ENCODE measurements around the gene CUBN. TPM values are rescaled to one million over a fixed set of nuclear protein-coding genes. Genes with fewer than 3 reads are reported as not detected.

The CUBN gene
- total and polyA plus RNA-seq, 3 experiments from 2014 or later = 0.73 to 0.92 (median 0.83) TPM

DNA sequence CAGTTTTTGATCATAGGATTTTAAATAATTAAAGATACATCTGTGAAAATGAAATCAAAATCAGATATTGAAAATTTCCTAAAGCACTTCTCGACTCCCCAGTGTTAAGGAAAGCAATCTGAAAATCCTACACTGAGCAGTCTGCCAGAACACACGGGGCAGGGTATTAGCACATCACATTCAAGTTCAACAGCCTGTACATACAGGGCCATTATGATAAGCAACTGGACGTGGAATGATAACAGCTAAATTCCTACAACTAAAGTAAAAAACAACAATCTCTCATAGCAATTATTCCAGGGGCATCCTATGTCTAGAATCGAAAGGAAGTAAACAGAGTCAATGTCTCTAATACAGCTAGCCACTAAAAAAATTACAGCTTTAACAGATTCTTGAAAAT is 40.2 kb upstream of the CUBN start:
- Histone ChIP-seq H3K36me3 (ENCODE audit: insufficient read depth, low read length) (no peaks in the 10 kb centered on the region), H3K4me1 (ENCODE audit: insufficient read depth, low read length) (no peaks in the 10 kb centered on the region), H3K27me3 (ENCODE audit: insufficient read depth, low read length, poor library complexity, severe bottlenecking) (no peaks in the 10 kb centered on the region), H3K27ac (ENCODE audit: low read depth, low read length) (no peak overlapping the region), H3K4me3 (ENCODE audit: low read length) (no peak overlapping the region), H3K9me3 (ENCODE audit: low read length) (no peaks in the 10 kb centered on the region)
- H3K9me3 Mint-ChIP-seq = no peaks in the 10 kb centered on the region
- peaks cover 5 to 19% (median 7%) of the 10 kb centered on the region in 3 donors for H3K36me3 Mint-ChIP-seq
- H3K4me1 Mint-ChIP-seq = peaks cover 0 to 1% (median 0%) of the 10 kb centered on the region in 3 donors
- ChIA-PET CTCF (no interaction called here), POLR2A (no interaction called here)
- DNase-seq = no peak
- no peaks in the 10 kb centered on the region for H3K27me3 Mint-ChIP-seq
- H3K27ac Mint-ChIP-seq = no peak overlapping the region
- H3K4me3 Mint-ChIP-seq = no peak overlapping the region

DNA sequence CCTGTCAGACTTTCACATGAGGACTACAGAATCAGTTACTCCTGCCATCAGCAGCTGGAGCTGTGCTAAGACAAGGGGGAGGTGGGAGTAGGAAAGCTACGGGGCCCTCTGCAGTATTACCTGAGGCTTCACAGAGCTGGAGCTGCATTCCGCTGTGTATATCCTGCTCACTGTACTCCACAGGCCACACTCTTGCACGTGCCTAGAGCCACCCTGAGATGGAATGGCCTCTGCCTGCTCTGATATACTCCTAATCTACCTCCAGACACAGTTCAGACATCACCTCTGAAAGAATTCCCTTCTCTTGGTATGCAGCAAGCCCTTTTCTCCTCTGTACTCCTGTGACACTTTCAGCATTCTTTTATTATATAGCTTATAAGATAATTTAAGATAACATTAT is 37.1 kb upstream of the CUBN start:
- Mint-ChIP-seq H3K27me3 (no peaks in the 10 kb centered on the region), H3K9me3 (no peaks in the 10 kb centered on the region), H3K4me1 (peaks cover 0 to 1% (median 0%) of the 10 kb centered on the region in 3 donors), H3K36me3 (peaks cover 6 to 16% (median 9%) of the 10 kb centered on the region in 3 donors), H3K4me3 (no peak overlapping the region), H3K27ac (peak overlapping the region in 2 of 8 donors; percentile 66 to 86)
- POLR2A ChIA-PET = no interaction called here
- Histone ChIP-seq H3K9me3 (ENCODE audit: low read length) (no peaks in the 10 kb centered on the region), H3K27ac (ENCODE audit: low read depth, low read length) (no peak overlapping the region), H3K4me1 (ENCODE audit: insufficient read depth, low read length) (no peaks in the 10 kb centered on the region), H3K36me3 (ENCODE audit: insufficient read depth, low read length) (no peaks in the 10 kb centered on the region), H3K4me3 (ENCODE audit: low read length) (no peak overlapping the region), H3K27me3 (ENCODE audit: insufficient read depth, low read length, poor library complexity, severe bottlenecking) (no peaks in the 10 kb centered on the region)
- CTCF ChIA-PET = interaction anchor here (1.2 kb wide), 1 partner anchor 12 kb away, joined by 3 read pairs; no protein-coding TSS in a partner anchor
- DNase-seq = no peak

DNA sequence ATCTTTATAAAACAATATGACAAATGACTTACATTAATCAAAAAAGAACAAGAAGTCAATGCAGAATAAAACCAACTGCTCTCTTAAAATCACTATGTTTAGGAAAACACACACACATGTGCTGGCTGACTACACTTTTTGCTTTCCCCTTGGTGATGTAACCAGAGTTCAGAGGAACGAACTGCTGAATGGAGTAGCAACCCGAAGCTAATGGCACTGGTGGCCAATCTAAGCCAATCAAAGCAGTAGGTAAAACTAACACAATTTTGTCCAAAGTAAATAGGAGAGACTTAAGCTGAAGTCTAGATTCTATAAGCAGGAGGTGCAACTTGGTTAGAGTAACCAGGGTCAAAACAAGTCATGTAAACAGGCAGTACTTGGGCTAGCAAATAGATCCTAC is 33.2 kb upstream of the CUBN start:
- Histone ChIP-seq H3K27ac (ENCODE audit: low read depth, low read length) (no peak overlapping the region), H3K36me3 (ENCODE audit: insufficient read depth, low read length) (no peaks in the 10 kb centered on the region), H3K4me3 (ENCODE audit: low read length) (no peak overlapping the region), H3K4me1 (ENCODE audit: insufficient read depth, low read length) (no peaks in the 10 kb centered on the region), H3K9me3 (ENCODE audit: low read length) (no peaks in the 10 kb centered on the region), H3K27me3 (ENCODE audit: insufficient read depth, low read length, poor library complexity, severe bottlenecking) (no peaks in the 10 kb centered on the region)
- POLR2A ChIA-PET = no interaction called here
- H3K4me3 Mint-ChIP-seq = no peak overlapping the region
- no peak for DNase-seq
- H3K9me3 Mint-ChIP-seq = no peaks in the 10 kb centered on the region
- peaks cover 4 to 10% (median 9%) of the 10 kb centered on the region in 3 donors for H3K36me3 Mint-ChIP-seq
- CTCF ChIA-PET = no interaction called here
- no peak overlapping the region for H3K27ac Mint-ChIP-seq
- H3K27me3 Mint-ChIP-seq = no peaks in the 10 kb centered on the region
- H3K4me1 Mint-ChIP-seq = no peaks in the 10 kb centered on the region

DNA sequence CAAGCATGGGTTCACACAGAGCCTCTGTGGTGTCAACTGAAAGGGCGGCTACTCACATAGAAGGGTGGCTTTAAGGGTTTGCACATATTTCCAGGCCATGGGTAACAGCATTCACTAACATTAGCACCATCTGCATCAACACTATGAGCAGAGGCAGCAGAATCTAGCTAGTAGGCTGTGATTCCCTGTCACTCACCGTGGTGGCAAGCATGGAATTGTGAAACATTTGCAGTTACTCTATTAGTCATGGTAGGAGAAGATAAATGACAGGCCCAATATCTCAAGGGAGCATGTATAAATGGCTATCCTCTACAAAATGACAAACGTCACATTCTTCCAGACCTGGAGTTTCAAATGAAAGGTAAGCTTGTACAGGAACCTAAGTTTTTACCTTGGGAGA is 32.2 kb upstream of the CUBN start:
- Mint-ChIP-seq H3K4me3 (no peak overlapping the region), H3K4me1 (no peaks in the 10 kb centered on the region), H3K36me3 (peaks cover 8 to 12% (median 10%) of the 10 kb centered on the region in 3 donors), H3K9me3 (no peaks in the 10 kb centered on the region), H3K27ac (no peak overlapping the region), H3K27me3 (no peaks in the 10 kb centered on the region)
- DNase-seq = no peak
- H3K27ac ChIP-seq (ENCODE audit: low read depth, low read length) = no peak overlapping the region
- no peaks in the 10 kb centered on the region for H3K36me3 ChIP-seq (ENCODE audit: insufficient read depth, low read length)
- H3K4me3 ChIP-seq (ENCODE audit: low read length) = no peak overlapping the region
- ChIA-PET POLR2A (no interaction called here), CTCF (no interaction called here)
- H3K27me3 ChIP-seq (ENCODE audit: insufficient read depth, low read length, poor library complexity, severe bottlenecking) = no peaks in the 10 kb centered on the region
- no peaks in the 10 kb centered on the region for H3K9me3 ChIP-seq (ENCODE audit: low read length)
- H3K4me1 ChIP-seq (ENCODE audit: insufficient read depth, low read length) = no peaks in the 10 kb centered on the region

DNA sequence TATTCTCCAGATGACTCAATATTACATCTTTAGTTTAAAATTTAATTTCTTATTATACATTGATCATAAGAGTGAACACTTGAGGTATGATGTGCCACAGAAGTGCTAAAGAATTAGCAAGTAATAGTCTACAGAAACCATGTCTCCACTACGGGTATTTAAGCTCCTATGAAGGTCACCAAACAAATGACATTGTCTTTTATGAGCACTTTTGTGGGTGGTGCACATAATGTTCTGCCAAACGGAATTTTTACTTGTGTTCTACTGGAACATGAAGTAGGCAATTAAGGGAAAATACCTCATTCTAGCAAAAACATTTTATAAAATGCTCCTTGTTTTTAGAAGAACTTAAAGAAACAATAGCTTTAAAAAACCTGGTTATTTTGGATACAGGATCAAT is 27.4 kb upstream of the CUBN start:
- H3K4me1 ChIP-seq (ENCODE audit: insufficient read depth, low read length) = no peaks in the 10 kb centered on the region
- H3K27me3 ChIP-seq (ENCODE audit: insufficient read depth, low read length, poor library complexity, severe bottlenecking) = no peaks in the 10 kb centered on the region
- Mint-ChIP-seq H3K27ac (no peak overlapping the region), H3K36me3 (peaks cover 4 to 32% (median 11%) of the 10 kb centered on the region in 3 donors), H3K4me1 (no peaks in the 10 kb centered on the region), H3K27me3 (no peaks in the 10 kb centered on the region), H3K9me3 (no peaks in the 10 kb centered on the region), H3K4me3 (no peak overlapping the region)
- H3K9me3 ChIP-seq (ENCODE audit: low read length) = no peaks in the 10 kb centered on the region
- DNase-seq = no peak
- no peak overlapping the region for H3K4me3 ChIP-seq (ENCODE audit: low read length)
- no peaks in the 10 kb centered on the region for H3K36me3 ChIP-seq (ENCODE audit: insufficient read depth, low read length)
- no peak overlapping the region for H3K27ac ChIP-seq (ENCODE audit: low read depth, low read length)
- CTCF ChIA-PET = no interaction called here
- POLR2A ChIA-PET = interaction anchor here (1.0 kb wide), 1 partner anchor 73 kb away, joined by 3 read pairs; no protein-coding TSS in a partner anchor

DNA sequence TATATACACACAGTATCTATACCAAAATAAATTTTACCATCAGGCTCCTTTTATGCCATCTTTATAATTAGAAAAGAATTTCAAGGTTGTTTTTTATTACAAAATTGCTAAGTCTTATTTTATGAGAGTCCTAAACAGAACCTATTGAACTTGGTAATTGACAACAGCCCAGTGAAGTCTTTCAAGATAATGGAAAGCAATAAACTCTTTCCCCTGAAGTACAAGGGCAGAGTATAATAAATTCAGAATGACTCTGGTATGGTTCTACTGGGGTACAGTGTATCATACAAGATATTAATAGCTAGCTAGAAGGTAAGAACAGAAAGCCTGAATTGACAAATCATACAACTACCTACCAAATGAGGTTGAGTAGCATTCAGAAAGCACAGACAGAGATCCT is 26.2 kb upstream of the CUBN start:
- CTCF ChIA-PET = no interaction called here
- POLR2A ChIA-PET = no interaction called here
- peaks cover 2 to 32% (median 11%) of the 10 kb centered on the region in 3 donors for H3K36me3 Mint-ChIP-seq

DNA sequence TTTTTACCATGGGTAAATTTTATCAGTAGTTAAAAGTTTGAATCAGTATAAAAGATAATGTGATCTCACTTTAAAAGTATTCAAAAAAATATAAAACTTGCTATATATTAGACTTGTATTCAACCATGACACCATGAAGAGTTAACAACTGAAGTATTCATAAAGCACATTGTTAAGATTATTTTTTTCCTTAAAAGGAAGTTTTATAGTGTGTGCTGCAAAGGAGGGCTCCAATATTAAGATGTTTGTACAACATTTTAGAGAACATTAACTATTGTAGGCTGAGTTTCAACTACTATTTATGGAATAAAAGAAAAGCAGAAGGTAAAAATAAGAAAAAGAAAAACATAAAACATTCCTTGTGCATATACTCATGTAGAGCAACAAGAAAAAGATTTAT is 24.5 kb upstream of the CUBN start:
- CTCF ChIA-PET = no interaction called here
- no peak for DNase-seq
- H3K4me3 ChIP-seq (ENCODE audit: low read length) = no peak overlapping the region
- Mint-ChIP-seq H3K27ac (no peak overlapping the region), H3K4me3 (no peak overlapping the region), H3K4me1 (no peaks in the 10 kb centered on the region), H3K9me3 (no peaks in the 10 kb centered on the region), H3K27me3 (no peaks in the 10 kb centered on the region), H3K36me3 (peaks cover 0 to 38% (median 14%) of the 10 kb centered on the region in 3 donors)
- no peaks in the 10 kb centered on the region for H3K27me3 ChIP-seq (ENCODE audit: insufficient read depth, low read length, poor library complexity, severe bottlenecking)
- POLR2A ChIA-PET = no interaction called here
- H3K4me1 ChIP-seq (ENCODE audit: insufficient read depth, low read length) = no peaks in the 10 kb centered on the region
- no peaks in the 10 kb centered on the region for H3K36me3 ChIP-seq (ENCODE audit: insufficient read depth, low read length)
- no peak overlapping the region for H3K27ac ChIP-seq (ENCODE audit: low read depth, low read length)
- no peaks in the 10 kb centered on the region for H3K9me3 ChIP-seq (ENCODE audit: low read length)

More for the DNA sequence above, 26.2 kb upstream of the CUBN start:
- no peak for DNase-seq
- Mint-ChIP-seq H3K4me1 (no peaks in the 10 kb centered on the region), H3K27me3 (no peaks in the 10 kb centered on the region), H3K27ac (no peak overlapping the region), H3K9me3 (no peaks in the 10 kb centered on the region), H3K4me3 (no peak overlapping the region)
- Histone ChIP-seq H3K27ac (ENCODE audit: low read depth, low read length) (no peak overlapping the region), H3K4me3 (ENCODE audit: low read length) (no peak overlapping the region), H3K4me1 (ENCODE audit: insufficient read depth, low read length) (no peaks in the 10 kb centered on the region), H3K9me3 (ENCODE audit: low read length) (no peaks in the 10 kb centered on the region), H3K27me3 (ENCODE audit: insufficient read depth, low read length, poor library complexity, severe bottlenecking) (no peaks in the 10 kb centered on the region), H3K36me3 (ENCODE audit: insufficient read depth, low read length) (no peaks in the 10 kb centered on the region)

DNA sequence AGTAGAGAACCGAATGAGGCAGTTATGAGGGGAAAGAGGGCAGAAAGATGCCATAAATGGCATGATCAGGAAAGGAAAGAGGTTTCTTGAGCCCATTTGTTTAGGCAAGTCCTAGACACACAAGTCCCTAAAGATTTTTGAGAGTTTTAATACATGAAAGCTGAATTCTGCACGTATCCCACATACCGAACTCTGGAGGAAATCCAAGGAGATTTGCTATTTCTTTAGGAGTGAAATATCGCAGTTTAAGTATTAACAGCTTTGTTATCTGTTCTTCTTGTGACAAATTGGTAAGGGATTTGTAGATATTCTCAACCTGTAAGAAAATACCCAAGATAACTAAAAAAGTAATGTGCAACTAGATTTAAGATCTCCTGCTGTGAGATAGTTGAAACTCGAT is 23.7 kb upstream of the CUBN start:
- Histone ChIP-seq H3K27ac (ENCODE audit: low read depth, low read length) (no peak overlapping the region), H3K36me3 (ENCODE audit: insufficient read depth, low read length) (no peaks in the 10 kb centered on the region), H3K9me3 (ENCODE audit: low read length) (no peaks in the 10 kb centered on the region), H3K27me3 (ENCODE audit: insufficient read depth, low read length, poor library complexity, severe bottlenecking) (no peaks in the 10 kb centered on the region), H3K4me1 (ENCODE audit: insufficient read depth, low read length) (no peaks in the 10 kb centered on the region), H3K4me3 (ENCODE audit: low read length) (no peak overlapping the region)
- Mint-ChIP-seq H3K4me3 (no peak overlapping the region), H3K4me1 (no peaks in the 10 kb centered on the region), H3K27ac (peak overlapping the region in 1 of 8 donors; percentile 67), H3K27me3 (no peaks in the 10 kb centered on the region), H3K9me3 (no peaks in the 10 kb centered on the region), H3K36me3 (peaks cover 0 to 35% (median 14%) of the 10 kb centered on the region in 3 donors)
- POLR2A ChIA-PET = no interaction called here
- CTCF ChIA-PET = interaction anchor here (1.2 kb wide), 1 partner anchor 77 kb away, joined by 3 read pairs; no protein-coding TSS in a partner anchor
- no peak for DNase-seq

DNA sequence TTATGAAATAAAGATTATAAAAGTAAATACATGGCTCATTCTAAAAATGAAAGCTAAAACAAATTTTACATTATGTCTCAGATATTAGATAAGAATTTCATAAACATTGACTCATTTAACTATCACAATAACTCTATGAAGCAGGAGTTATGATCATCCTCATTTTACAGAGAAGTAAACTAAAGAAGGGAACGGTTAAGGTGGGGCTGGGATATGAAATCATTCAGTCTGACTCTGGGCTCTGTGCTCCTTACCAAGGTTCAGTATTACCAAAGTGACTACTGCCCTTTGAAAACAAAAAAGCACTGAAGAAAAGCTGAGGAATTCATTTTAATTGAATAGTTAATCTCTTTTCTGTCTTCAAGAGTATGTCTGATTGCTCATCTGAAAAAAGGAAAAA is 22.1 kb upstream of the CUBN start:
- POLR2A ChIA-PET = no interaction called here
- no peaks in the 10 kb centered on the region for H3K4me1 Mint-ChIP-seq
- Histone ChIP-seq H3K4me1 (ENCODE audit: insufficient read depth, low read length) (no peaks in the 10 kb centered on the region), H3K9me3 (ENCODE audit: low read length) (no peaks in the 10 kb centered on the region), H3K36me3 (ENCODE audit: insufficient read depth, low read length) (no peaks in the 10 kb centered on the region), H3K27ac (ENCODE audit: low read depth, low read length) (no peak overlapping the region), H3K4me3 (ENCODE audit: low read length) (no peak overlapping the region), H3K27me3 (ENCODE audit: insufficient read depth, low read length, poor library complexity, severe bottlenecking) (no peaks in the 10 kb centered on the region)
- DNase-seq = no peak
- H3K27me3 Mint-ChIP-seq = no peaks in the 10 kb centered on the region
- CTCF ChIA-PET = no interaction called here
- H3K27ac Mint-ChIP-seq = peak overlapping the region in 1 of 8 donors; percentile 32
- H3K4me3 Mint-ChIP-seq = no peak overlapping the region
- no peaks in the 10 kb centered on the region for H3K9me3 Mint-ChIP-seq
- H3K36me3 Mint-ChIP-seq = peaks cover 0 to 36% (median 16%) of the 10 kb centered on the region in 3 donors
